GM12891 (cell line): ENCODE results near the gene DOCK2.

Experiments used
- DNase-seq: peaks from one replicate; pipeline ENCODE4 v3.0.0; 2011; ENCODE audit warnings: low spot score; ENCODE audit not compliant: insufficient read length
- FAIRE-seq: peaks from 2 replicates; lab custom pipeline; 2011; peaks lifted over from hg19 to GRCh38; lab: Jason Lieb, UNC
- PAX5 ChIP-seq: IDR thresholded peaks from 2 replicates; pipeline ENCODE4 v1.6.1; 2011; ENCODE audit warnings: low read length, moderate library complexity, mild to moderate bottlenecking; ENCODE audit not compliant: insufficient read depth, severe bottlenecking
- POLR2A ChIP-seq: IDR thresholded peaks from 2 replicates; pipeline ENCODE4 v1.6.1; 2011; ENCODE audit warnings: low read depth, low read length, control low read depth
- POLR2AphosphoS5 ChIP-seq: IDR thresholded peaks from 2 replicates; pipeline ENCODE4 v1.6.1; 2011; ENCODE audit warnings: low read depth, low read length, control low read depth
- POU2F2 ChIP-seq: IDR thresholded peaks from 2 replicates; pipeline ENCODE4 v1.6.1; 2011; ENCODE audit warnings: low read depth, mild to moderate bottlenecking, control low read depth, low read length, moderate library complexity
- SPI1 ChIP-seq: IDR thresholded peaks from 2 replicates; pipeline ENCODE4 v1.6.1; 2011; ENCODE audit warnings: low read depth, low read length, control low read depth
- TAF1 ChIP-seq: IDR thresholded peaks from 2 replicates; pipeline ENCODE4 v1.6.1; 2011; ENCODE audit warnings: low read depth, low read length, control low read depth

The DOCK2 gene

DNA sequence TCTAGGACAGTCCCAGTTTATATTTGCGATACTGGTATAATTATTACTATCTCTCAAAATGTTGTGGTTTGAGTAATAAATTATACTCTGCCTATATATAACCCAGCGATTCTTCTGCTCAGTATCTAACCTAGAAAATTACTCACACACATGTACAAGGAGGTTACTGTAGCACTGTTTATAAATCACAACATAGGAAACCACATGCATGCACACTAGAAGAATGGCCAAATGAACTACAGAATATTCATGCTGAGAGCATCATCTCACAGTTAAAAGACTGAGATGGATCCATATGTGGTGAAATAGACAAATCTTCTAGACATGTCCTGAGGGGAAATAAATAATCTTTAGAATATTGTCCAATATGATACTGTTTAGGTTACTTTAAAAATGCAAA lies 281.2 kb downstream of the DOCK2 start:
- TF ChIP-seq POLR2AphosphoS5 (no peak), POLR2A (no peak), PAX5 (no peak), POU2F2 (no peak), TAF1 (no peak), SPI1 (no peak)
- DNase-seq (no peak), FAIRE-seq (peak; percentile 20)

DNA sequence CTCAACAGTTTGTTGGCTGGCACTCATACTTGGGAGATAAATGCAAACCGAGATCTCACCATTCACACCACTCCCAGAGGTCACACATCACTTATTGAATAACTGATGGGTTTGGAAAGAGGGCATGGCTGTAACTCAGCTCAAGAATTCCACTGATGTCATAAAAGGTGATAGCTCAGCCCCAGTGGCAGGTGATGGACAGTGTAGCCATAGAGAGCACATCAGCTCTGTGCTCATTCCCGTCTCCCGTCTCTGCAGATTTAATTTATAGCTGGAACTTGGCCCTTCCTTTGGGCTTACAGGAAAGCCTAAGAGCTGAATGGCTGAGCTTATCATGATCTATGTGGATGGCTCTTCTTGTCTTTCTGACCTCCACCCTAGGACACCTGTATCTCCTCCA lies 283.4 kb downstream of the DOCK2 start:
- FAIRE-seq (no peak), DNase-seq (no peak)
- TF ChIP-seq SPI1 = no peak
- TF ChIP-seq TAF1 = no peak
- TF ChIP-seq POU2F2 = no peak
- TF ChIP-seq PAX5 = no peak
- TF ChIP-seq POLR2AphosphoS5 = no peak
- TF ChIP-seq POLR2A = no peak

DNA sequence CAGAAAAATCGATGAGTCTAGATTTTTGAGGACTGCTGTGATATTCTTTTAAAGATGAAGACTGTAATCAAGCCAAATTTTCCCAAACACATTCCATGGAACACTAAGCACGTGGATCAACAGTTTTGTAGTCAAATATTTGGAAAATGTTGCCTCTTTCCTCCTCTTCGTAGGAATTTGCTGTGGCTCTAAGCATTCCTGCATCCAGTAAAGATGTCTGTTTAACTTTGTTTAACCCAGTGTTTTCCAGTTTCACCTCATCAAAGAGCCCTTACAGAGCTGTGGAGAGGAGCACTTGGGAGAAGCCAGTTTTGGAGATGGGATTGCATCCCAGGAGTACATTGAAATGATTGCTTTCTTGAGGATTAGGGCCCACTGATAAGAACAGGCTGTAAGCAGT lies 284.3 kb downstream of the DOCK2 start:
- FAIRE-seq = no peak
- no peak for TF ChIP-seq SPI1
- TF ChIP-seq POLR2AphosphoS5 = no peak
- TF ChIP-seq TAF1 = no peak
- TF ChIP-seq POU2F2 = no peak
- TF ChIP-seq POLR2A = no peak
- no peak for TF ChIP-seq PAX5

DNA sequence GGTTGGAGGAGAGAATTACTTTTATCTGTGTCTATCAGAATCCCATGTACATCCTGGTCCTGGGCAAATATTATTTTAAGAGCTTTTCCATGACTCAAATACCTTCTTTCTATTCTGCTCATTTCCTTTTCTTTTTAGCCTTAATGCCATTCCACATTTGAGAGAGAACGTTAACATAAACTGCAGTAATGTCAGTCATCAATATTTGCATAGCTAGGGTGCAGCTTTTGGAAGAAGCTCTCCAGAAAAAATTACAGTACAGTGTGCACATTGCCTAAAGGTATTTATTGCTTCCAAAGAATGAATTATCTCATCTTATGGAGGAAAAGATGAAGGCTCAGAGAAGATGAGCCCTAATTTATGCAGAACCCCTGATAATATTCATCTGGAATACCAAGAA lies 284.9 kb downstream of the DOCK2 start:
- FAIRE-seq (no peak), DNase-seq (no peak)
- no peak for TF ChIP-seq SPI1
- no peak for TF ChIP-seq PAX5
- TF ChIP-seq POLR2AphosphoS5 = no peak
- TF ChIP-seq POU2F2 = no peak
- TF ChIP-seq POLR2A = no peak
- TF ChIP-seq TAF1 = no peak

More for the DNA sequence above, 284.3 kb downstream of the DOCK2 start:
- no peak for DNase-seq

DNA sequence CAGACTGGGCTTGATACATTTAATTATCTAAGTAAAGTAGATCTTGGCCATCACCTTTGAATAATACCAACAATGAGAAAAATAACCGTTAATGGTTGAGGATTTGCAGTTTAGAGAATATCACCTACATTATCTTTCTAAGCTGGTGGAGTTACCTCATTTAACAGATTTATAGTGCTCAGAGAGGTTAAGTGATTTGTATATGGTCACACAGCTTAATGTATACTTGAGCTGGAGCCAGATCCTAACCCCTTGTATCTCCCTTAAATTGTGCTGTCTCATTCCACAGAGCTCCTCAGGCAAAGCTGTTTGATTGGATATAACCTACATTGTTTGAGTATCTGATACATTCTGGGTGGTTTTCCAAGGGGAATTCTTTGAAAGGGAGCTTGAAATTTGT lies 285.4 kb downstream of the DOCK2 start:
- no peak for TF ChIP-seq POLR2AphosphoS5
- TF ChIP-seq POLR2A = no peak
- no peak for TF ChIP-seq POU2F2
- TF ChIP-seq TAF1 = no peak
- no peak for TF ChIP-seq PAX5
- TF ChIP-seq SPI1 = no peak
- no peak for DNase-seq
- FAIRE-seq = no peak

DNA sequence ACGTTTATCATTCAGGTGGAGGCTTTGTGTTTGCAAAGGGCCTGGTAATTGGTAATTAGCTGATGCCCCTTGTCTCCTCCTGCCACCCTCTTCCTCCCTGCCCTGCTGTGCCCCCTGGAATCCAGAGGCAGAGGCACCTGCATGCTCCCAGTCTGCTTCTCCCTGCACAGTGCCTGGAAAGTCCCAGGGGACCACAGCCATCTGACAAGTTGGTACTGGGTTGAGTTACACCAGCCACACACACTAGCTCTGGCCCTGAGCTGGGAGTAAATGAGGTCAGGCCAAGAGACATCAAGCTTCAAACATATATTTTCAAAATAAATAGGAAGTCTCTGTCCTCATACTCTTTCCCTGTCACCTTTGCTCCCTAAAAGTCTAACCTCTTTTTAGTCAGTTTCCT lies 286.9 kb downstream of the DOCK2 start:
- DNase-seq = no peak
- TF ChIP-seq POU2F2 (no peak), POLR2A (no peak), TAF1 (no peak), POLR2AphosphoS5 (no peak), SPI1 (no peak), PAX5 (no peak)
- FAIRE-seq = peak; percentile 40

DNA sequence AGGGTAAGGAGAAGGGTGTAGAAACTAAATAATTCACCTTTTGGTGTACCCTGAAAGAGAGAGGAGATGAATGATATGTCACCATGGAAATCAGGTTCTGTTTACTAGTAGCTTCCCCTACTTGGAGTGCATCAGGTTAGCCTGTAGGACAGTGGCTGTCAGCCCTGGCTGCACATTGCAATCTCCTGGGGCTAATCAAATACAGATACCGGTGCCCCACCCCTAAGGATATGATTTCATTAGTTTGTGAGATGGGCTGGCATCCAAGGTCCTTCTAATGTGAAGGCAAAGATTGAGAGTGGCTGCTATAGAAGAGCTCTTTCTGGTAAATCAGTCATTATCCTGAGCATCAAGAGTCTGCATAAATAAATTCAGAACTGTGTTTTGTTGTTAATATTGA lies 296.1 kb downstream of the DOCK2 start:
- TF ChIP-seq SPI1 = no peak
- no peak for TF ChIP-seq POLR2A
- TF ChIP-seq POU2F2 = no peak
- FAIRE-seq = no peak
- no peak for DNase-seq

DNA sequence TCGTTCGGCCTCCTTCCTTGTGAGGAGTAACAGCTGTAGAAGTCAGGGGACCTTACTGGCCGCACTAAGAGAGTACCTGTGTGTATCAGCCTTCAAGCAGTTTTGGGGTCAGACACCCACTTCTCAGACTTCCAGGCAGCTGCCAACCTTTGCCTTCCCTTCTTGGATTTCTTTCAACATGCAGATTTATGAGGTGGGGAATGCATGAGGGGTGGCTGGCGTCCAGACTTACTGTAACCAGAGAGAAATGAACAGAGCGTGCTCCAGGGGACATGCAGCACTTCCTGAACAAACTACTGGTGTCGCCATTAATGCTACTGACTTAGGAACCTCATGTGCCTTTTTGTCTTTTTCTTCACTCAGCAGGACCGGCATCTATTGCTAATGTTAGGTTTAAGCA lies 296.5 kb downstream of the DOCK2 start:
- no peak for TF ChIP-seq POLR2AphosphoS5
- no peak for FAIRE-seq
- DNase-seq = no peak

DNA sequence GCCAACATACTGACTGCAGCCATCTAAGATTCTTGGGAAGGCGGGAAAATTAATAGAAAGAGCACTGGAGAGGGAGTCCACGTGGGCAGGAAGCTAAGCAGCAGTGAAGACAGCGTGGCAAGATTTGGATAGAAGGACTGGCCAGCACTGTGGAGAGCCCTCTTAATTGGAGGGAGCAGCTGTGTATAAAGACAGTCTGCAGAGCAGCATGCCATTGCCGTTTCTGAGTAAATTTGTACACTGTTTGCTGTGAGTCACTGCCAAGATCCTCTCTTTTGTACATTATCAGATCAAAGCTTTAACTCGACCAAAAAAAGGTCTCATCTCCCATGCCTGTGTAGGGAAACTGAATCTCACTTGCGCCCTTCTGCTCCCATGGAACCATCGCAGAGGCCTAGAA lies 297.9 kb downstream of the DOCK2 start:
- no peak for DNase-seq
- no peak for TF ChIP-seq SPI1
- TF ChIP-seq TAF1 = no peak
- no peak for TF ChIP-seq POLR2A
- TF ChIP-seq POLR2AphosphoS5 = no peak
- no peak for TF ChIP-seq POU2F2
- no peak for FAIRE-seq

DNA sequence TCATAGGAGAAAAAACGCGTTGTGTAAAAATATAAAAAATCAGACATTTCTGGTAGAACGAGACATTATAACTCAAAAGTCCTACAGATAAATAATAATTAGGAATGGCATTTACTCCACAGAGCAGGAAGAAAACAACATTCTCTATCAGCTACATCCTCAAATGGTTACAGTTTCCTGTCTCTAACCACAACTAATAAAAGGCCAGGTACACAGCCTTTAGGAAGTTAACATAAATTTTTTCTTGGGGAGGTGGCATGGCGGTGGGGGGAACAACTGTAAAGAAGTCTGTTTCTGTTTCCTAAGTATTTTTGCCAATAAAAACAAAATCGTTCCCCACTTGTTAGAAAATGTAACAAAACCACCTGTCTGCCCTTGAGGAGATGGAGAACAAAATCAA lies 298.7 kb downstream of the DOCK2 start:
- TF ChIP-seq PAX5 (no peak), POLR2A (no peak), TAF1 (no peak), POLR2AphosphoS5 (no peak), POU2F2 (no peak), SPI1 (no peak)
- DNase-seq (no peak), FAIRE-seq (no peak)

DNA sequence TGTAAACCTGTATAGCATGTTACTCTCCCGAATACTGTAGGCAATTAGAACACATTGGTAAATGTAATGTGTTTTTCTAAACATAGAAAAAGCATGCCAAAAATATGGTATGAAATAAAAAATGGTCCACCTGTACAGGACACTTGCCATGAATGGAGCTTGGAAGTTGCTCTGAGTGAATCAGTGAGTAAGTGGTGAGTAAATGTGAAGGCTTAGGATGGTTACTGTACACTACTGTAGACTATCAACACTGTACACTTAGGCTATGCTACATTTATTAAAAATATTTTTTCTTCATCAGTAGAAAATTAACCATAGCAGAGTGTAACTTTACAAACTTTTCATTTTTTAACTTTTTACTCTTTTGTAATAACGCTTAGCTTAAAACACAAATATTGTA lies 301.4 kb downstream of the DOCK2 start:
- FAIRE-seq = no peak
- no peak for DNase-seq
- TF ChIP-seq PAX5 (no peak), POU2F2 (no peak), POLR2AphosphoS5 (no peak), SPI1 (no peak), TAF1 (no peak), POLR2A (no peak)
